ENCODE data around the gene RBM38.

The RBM38 gene

GRCh38 chr20:57402206-57403125 lies 11.3 kb downstream of the RBM38 start:
- peaks cover 70% of the 10 kb centered on the region; the same call in 1 of the 2 replicates for H3K36me3 ChIP-seq (ENCODE audit: insufficient read depth, low read length)
- no peak overlapping the region for H3K9ac ChIP-seq (ENCODE audit: low read depth, low read length, poor library complexity, severe bottlenecking)
- no peaks in the 10 kb centered on the region for H3K9me2 ChIP-seq (replicated peaks; ENCODE audit: low read depth, low read length)
- H3K4me2 ChIP-seq (ENCODE audit: low read depth, low read length, poor library complexity, severe bottlenecking): no peak overlapping the region
- H2AFZ ChIP-seq (ENCODE audit: low read length): no peak overlapping the region
- no peaks in the 10 kb centered on the region for H3K27me3 ChIP-seq (ENCODE audit: insufficient read depth, low read length, poor library complexity, severe bottlenecking)
- H3K79me2 ChIP-seq (ENCODE audit: insufficient read depth, low read length): peaks cover 90% of the 10 kb centered on the region
- no peaks in the 10 kb centered on the region for H3F3A ChIP-seq (ENCODE audit: low read depth)
- H3K4me1 ChIP-seq (ENCODE audit: insufficient read depth, low read length, poor library complexity, severe bottlenecking): peaks cover 27% of the 10 kb centered on the region
- peaks cover 72% of the 10 kb centered on the region for H4K20me1 ChIP-seq (ENCODE audit: insufficient read depth, low read length, poor library complexity, severe bottlenecking)
- H3K4me3 ChIP-seq (ENCODE audit: low read length, poor library complexity, severe bottlenecking): no peak overlapping the region
- TF ChIP-seq CTCF (conservative IDR thresholded peaks at IDR 0.05; ENCODE audit: low read length): no peak
- TF ChIP-seq EZH2phosphoT487 (IDR thresholded peaks at IDR 0.05; ENCODE audit: borderline replicate concordance): no peak
- no peaks in the 10 kb centered on the region for H3K9me3 ChIP-seq (ENCODE audit: insufficient read depth, low read depth, low read length)

GRCh38 chr20:57403216-57403615 lies 12.0 kb downstream of the RBM38 start:
- Histone ChIP-seq H3K27me3 (ENCODE audit: insufficient read depth, low read length, poor library complexity, severe bottlenecking) (no peaks in the 10 kb centered on the region), H3K79me2 (ENCODE audit: insufficient read depth, low read length) (peaks cover 83% of the 10 kb centered on the region), H3K4me2 (ENCODE audit: low read depth, low read length, poor library complexity, severe bottlenecking) (no peak overlapping the region), H3K4me1 (ENCODE audit: insufficient read depth, low read length, poor library complexity, severe bottlenecking) (peaks cover 20% of the 10 kb centered on the region), H4K20me1 (ENCODE audit: insufficient read depth, low read length, poor library complexity, severe bottlenecking) (peaks cover 65% of the 10 kb centered on the region), H3K9ac (ENCODE audit: low read depth, low read length, poor library complexity, severe bottlenecking) (no peak overlapping the region), H2AFZ (ENCODE audit: low read length) (no peak overlapping the region), H3F3A (ENCODE audit: low read depth) (no peaks in the 10 kb centered on the region), H3K9me3 (ENCODE audit: insufficient read depth, low read depth, low read length) (no peaks in the 10 kb centered on the region), H3K9me2 (replicated peaks; ENCODE audit: low read depth, low read length) (no peaks in the 10 kb centered on the region), H3K4me3 (ENCODE audit: low read length, poor library complexity, severe bottlenecking) (no peak overlapping the region), H3K36me3 (ENCODE audit: insufficient read depth, low read length) (peaks cover 78% of the 10 kb centered on the region; the same call in 1 of the 2 replicates)
- no peak for TF ChIP-seq CTCF (conservative IDR thresholded peaks at IDR 0.05; ENCODE audit: low read length)
- no peak for TF ChIP-seq EZH2phosphoT487 (IDR thresholded peaks at IDR 0.05; ENCODE audit: borderline replicate concordance)

- TF ChIP-seq CTCF (conservative IDR thresholded peaks at IDR 0.05; ENCODE audit: low read length) (no peak), EZH2phosphoT487 (IDR thresholded peaks at IDR 0.05; ENCODE audit: borderline replicate concordance) (no peak)
- H3K9me2 ChIP-seq (replicated peaks; ENCODE audit: low read depth, low read length): no peaks in the 10 kb centered on the region
- peaks cover 75% of the 10 kb centered on the region for H3K79me2 ChIP-seq (ENCODE audit: insufficient read depth, low read length)
- H3K27me3 ChIP-seq (ENCODE audit: insufficient read depth, low read length, poor library complexity, severe bottlenecking): no peaks in the 10 kb centered on the region
- H2AFZ ChIP-seq (ENCODE audit: low read length): no peak overlapping the region
- no peaks in the 10 kb centered on the region for H3F3A ChIP-seq (ENCODE audit: low read depth)
- peaks cover 86% of the 10 kb centered on the region; the same call in 1 of the 2 replicates for H3K36me3 ChIP-seq (ENCODE audit: insufficient read depth, low read length)
- H3K4me3 ChIP-seq (ENCODE audit: low read length, poor library complexity, severe bottlenecking): no peak overlapping the region
- H4K20me1 ChIP-seq (ENCODE audit: insufficient read depth, low read length, poor library complexity, severe bottlenecking): peaks cover 64% of the 10 kb centered on the region
- no peaks in the 10 kb centered on the region for H3K9me3 ChIP-seq (ENCODE audit: insufficient read depth, low read depth, low read length)
- peaks cover 13% of the 10 kb centered on the region for H3K4me1 ChIP-seq (ENCODE audit: insufficient read depth, low read length, poor library complexity, severe bottlenecking)
- H3K4me2 ChIP-seq (ENCODE audit: low read depth, low read length, poor library complexity, severe bottlenecking): no peak overlapping the region
- H3K9ac ChIP-seq (ENCODE audit: low read depth, low read length, poor library complexity, severe bottlenecking): no peak overlapping the region
These were observed 12.8 kb downstream of the RBM38 start for GRCh38 chr20:57404006-57404405.
